HG03521 (cell line): Measurements from ENCODE around the gene CCNE1.

Source experiments
- ATAC-seq: cut with Tn5 transposase; IDR thresholded peaks from one replicate; pipeline ENCODE4 v1.9.1; 2021; ENCODE audit warnings: mild to moderate bottlenecking, moderate library complexity; ENCODE audit not compliant: unreplicated experiment

The CCNE1 gene

GRCh38 chr19:29811125-29812079 lies at the start of gene CCNE1:
CCNE1 (plus strand) TSS chr19:29811991; CDS start chr19:29812556, 565 bp downstream.
- peak; percentile 71 for ATAC-seq

GRCh38 chr19:29763196-29763595 lies 48.6 kb upstream of the CCNE1 start:
- ATAC-seq, result no peak

GRCh38 chr19:29764361-29764760 lies 47.4 kb upstream of the CCNE1 start:
- no peak for ATAC-seq

GRCh38 chr19:29766100-29766499 lies 45.7 kb upstream of the CCNE1 start:
- ATAC-seq, result no peak

DNA sequence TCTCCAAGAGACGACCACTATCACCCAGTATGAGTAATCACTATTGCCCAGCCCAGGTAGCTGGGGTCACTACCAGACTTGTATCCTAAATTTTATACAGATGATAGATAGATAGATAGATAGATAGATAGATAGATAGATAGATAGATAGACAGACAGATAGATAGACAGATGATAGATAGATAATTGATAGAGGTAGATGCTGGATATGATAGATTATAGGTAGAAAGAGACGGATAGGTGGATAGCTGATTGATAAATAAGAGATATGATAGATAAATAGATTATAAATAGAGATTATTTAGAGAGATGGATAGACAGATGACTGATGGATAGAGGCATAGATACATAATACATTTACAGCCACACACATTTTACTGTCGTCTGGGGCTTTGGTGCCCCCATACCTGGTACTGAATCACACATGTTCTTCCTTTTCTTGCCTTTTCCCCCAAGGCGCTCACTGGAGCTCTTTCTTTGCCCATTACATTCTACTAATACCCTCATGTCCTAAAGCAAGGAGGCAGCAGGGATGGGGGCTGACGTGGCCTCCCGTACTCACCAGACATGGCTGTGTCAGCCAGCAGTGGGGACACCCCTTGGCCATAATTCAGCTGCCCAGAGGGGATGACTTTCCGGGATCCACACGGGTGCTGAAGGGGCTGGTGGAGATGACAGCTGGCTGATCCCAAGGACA lies 44.6 kb upstream of the CCNE1 start:
- no peak for ATAC-seq

DNA sequence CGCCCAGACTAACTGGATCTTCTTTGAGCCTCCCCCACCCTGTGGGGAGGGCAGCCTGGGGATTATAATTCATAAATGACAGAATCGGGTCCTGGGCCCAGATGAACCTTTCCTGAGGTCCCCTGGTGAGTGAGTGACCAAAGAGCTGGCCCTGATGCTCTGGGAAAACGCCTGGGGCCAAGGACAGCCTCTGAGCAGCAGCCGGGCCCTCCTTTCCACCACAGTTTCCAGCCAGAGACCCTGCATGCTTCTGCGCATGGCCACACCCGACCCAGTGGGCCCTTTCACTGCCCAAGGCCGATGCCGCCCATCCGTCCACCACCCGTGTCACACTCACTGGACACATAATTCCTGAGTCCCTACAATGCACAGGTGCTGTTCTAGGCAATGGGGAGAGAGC lies 43.6 kb upstream of the CCNE1 start:
- ATAC-seq, result no peak

DNA sequence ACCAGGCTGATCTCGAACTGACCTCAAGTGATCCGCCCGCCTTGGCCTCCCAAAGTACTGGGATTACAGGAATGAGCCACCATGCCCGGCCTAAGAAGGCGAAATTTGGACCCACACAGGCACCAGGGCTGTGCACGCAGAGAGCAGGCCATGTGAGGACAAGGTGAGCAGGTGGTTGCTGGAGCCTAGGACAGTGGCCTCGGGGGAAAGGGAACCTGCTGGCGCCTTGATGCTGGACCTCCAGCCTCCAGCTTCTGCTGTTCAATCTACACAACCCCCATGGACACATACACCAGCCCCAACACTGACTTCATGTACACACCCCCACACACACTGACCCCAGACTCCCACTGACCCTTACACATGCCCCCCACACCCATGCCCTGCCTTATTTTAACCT lies 41.8 kb upstream of the CCNE1 start:
- no peak for ATAC-seq

GRCh38 chr19:29770648-29771047 lies 41.1 kb upstream of the CCNE1 start:
- no peak for ATAC-seq

DNA sequence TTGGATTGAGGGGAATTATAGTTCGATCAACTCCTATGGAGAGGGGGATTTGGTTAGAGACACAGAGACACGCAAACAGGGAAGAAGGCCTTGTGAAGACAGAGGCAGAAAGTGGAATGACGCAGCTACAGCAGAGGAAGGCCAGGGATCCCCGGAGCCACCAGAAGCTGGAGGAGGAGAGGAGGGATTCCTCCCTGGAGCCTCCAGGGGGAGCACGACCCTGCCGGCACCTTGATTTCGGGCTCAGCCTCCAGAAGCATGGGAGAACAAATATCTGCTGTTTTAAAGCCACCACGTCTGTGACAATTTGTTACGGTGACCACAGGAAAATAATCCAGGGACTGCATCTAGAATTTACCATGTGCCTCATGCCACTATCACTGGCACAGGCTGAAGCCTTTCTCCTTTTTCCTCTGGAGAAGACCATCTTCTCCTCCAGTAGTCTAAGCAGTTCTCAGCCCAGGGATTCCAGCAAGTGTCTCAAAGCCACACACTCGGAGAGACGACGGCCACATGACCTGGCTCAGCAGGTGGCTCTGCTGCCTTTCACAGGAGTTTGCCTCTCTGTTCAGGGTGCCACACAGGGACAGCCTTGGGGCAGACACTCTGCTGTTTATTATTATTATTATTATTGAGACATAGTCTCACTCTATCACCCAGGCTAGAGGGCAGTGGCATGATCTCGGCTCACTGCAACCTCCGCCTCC lies 39.9 kb upstream of the CCNE1 start:
- no peak for ATAC-seq

- no peak for ATAC-seq
Observed at GRCh38 chr19:29772696-29773095, 39.1 kb upstream of the CCNE1 start.

- no peak for ATAC-seq
Observed at GRCh38 chr19:29773141-29773540, 38.6 kb upstream of the CCNE1 start.

DNA sequence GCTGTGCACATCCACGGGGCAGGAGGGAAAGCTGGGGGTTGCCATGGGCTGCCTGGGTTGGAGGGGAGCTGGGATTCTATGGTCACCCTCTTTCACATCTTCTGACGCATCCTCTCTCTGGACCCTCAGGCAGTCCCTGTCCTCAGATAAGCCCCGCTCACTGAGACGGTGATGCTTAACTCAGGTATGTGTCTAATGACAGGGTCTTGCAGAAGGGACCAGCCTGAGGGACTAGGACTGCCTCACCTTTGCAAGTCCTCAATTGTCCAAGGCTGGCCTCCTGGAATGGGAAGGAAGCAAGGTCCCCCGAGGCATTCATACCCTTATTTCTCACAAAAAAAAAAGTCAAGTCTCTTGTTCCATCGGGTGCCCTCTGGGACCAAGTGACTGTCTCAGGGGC lies 37.7 kb upstream of the CCNE1 start:
- no peak for ATAC-seq

DNA sequence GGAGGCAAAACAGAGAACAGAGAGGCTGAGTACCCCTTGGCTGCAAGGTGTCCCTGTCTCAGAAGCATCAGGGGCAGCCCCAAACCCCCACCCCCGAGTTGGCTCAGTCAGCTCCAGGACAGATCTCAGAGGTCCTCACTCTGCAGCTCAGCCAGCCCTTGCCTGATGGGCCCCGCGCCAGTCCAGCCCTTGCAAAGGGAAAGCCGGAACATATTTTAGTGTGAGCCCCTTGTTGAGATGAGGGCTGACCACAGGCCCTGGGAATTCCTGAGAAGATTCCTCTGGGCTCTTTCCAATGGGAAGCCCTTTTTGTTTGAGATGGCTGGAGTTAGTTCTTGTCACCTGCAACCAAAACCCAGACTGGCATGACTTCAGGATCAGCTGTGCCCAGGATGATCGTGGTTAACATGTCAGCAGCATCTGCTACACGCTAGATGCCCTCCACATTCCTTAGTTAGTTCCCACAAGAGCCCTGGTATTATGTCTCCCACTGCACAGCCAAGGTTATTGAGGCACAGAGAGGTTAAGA lies 33.9 kb upstream of the CCNE1 start:
- ATAC-seq, result no peak

GRCh38 chr19:29779921-29780320 lies 31.9 kb upstream of the CCNE1 start:
- no peak for ATAC-seq

DNA sequence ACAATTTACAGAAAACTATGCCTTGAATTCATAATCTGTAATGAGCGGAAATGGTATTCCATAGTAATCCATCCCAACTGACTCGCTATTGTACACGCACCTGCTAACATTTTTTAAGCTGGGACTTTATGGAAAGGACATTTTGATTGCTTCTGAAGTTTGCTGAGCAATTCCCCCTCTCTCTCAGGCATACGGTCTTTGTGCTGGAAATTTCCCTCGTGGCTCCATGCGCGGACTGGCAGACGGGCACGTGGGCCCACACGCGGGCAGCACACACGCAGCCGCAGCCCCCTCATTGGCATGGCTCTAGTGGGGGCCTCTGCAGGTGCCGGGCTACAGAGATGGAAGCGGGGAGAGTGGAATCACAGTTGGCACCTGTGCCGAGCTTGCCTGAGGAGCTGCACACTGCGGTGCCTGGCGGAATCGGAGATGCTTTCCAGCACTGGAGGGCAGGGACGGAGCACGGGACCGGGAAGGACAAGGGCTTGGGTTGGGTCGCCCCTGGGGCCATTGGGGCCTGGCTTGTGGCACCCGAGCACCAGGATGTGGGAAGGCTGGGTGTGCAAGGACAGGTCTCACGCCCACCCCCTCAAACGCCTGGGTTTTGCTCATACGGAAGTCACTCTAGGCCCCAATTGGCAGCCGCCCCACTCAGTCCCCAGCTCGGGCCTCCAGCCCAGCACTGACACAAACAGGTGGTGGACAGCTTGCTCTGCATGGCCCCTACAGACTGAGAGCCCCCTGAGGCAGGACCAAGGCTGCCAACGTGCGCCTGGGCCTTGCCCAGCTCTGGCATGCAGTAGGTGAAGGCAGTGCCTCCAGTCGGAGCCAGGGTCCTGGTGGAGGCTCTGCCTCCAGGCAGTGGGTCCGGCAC lies 30.2 kb upstream of the CCNE1 start:
- ATAC-seq, result no peak

DNA sequence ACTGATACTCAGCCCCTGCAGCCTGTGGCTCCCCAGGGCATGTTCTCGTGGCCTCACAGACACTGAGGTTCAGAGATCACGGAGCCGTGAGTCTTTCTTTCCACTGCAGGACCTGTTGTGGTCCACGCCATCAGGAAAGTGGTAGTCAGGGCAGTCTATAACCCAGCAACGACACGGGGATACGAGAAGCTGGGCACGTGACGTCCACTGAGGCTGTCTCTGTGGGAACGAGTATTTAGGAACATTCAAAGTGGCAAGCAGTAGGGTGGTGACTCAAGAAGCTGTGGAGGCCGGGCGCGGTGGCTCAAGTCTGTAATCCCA lies 29.6 kb upstream of the CCNE1 start:
- ATAC-seq, result no peak

DNA sequence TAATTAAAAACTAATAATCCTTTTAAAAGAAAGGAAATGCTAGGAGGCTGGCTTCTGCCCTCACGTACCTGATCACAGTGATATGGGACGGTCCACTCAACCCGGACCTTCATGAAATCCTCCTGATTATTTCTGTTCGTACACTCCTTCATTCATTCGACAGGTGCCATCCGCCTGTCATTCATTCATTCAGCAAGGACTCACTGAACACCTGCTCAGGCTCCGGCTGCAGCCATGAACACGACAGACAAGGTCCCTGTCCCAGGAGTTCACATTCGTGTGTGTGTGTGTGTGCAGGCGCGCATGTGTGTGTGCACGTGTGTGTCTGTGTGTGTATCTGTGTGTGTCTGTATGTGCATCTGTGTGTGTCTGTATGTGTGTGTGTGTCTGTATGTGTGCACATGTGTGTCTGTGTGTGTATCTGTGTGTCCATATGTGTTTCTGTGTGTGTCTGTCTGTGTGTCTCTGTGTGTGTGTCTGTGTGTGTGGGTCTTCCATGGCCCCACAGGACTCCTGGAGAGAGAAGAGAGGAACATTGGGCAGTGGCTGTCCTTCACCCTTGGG lies 28.1 kb upstream of the CCNE1 start:
- no peak for ATAC-seq

DNA sequence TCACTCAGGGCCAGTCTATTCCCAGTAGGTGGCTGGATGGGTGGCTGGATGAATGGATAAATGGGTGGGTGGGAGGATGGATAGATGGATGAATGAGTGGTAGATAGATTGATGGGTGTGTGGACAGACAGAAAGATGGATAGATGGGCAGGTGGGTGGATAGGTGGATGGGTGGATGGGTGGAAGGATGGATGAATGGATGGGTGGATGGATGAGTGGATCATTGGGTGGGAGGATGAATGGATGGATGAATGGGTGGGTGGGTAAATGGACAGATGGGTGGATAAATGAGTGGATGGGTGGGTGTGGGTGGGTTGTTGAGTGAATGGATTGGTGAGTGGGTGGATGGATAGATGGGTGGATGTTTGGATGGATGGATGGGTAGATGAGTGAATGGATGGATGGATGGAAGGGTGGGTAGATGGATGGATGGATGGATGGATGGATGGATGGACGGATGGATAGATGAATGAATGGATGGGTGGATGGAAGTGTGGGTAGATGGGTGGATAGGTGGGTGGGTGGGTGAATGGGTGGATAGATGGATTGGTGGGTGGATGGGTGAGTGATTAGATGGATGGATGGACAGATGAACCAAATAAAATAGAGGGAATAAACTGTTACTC lies 27.1 kb upstream of the CCNE1 start:
- ATAC-seq, result no peak

- ATAC-seq, result no peak
Observed at GRCh38 chr19:29785360-29785759, 26.4 kb upstream of the CCNE1 start.
